Body of pancreas (tissue), 4 donors: ENCODE results near the gene LARP1B.

ENCODE experiments used
- CTCF ChIP-seq, 7 experiments: fragments of 450-650 bp in 4 of 7; fragments of 200-600 bp in 3 of 7; sonication (generic) in 3 of 7; IDR thresholded peaks; one replicate each; pipeline ENCODE4 v1.5.1; 2016 to 2019; ENCODE audit warnings: antibody characterized with exemption in 7 of 7
- POLR2A ChIP-seq, 3 donors: fragments of 450-650 bp; IDR thresholded peaks; one replicate each; pipeline ENCODE4 v1.6.1; 2016; ENCODE audit warnings: antibody characterized with exemption in 3 of 3, mild to moderate bottlenecking in 2 of 3

- TF ChIP-seq CTCF (IDR thresholded peaks at IDR 0.05) = no peak
- no peak for TF ChIP-seq POLR2A (IDR thresholded peaks at IDR 0.05)
These were observed 94.2 kb downstream of the LARP1B start for GRCh38 chr4:128155231-128155855.
